GM18520 (cell line): ENCODE data around the gene PSD4.

Source experiments
- ATAC-seq: cut with Tn5 transposase; IDR thresholded peaks from one replicate; pipeline ENCODE4 v1.9.1; 2021; ENCODE audit not compliant: unreplicated experiment

Gene PSD4

GRCh38 chr2:113167115-113167932 is 6.4 kb upstream of the PSD4 start:
- ATAC-seq: no peak

GRCh38 chr2:113167962-113168340 is 5.8 kb upstream of the PSD4 start:
- ATAC-seq: no peak

- no peak for ATAC-seq
Observed at GRCh38 chr2:113169002-113169530, 4.7 kb upstream of the PSD4 start.

- ATAC-seq: no peak
Observed at GRCh38 chr2:113169586-113169985, 4.2 kb upstream of the PSD4 start.

GRCh38 chr2:113171334-113172075 is 2.3 kb upstream of the PSD4 start:
- ATAC-seq: no peak

GRCh38 chr2:113172721-113173541 is 840 bp upstream of the PSD4 start:
- ATAC-seq: no peak

GRCh38 chr2:113174376-113174750 is 592 bp downstream of the PSD4 start:
- no peak for ATAC-seq

GRCh38 chr2:113175042-113175628 is 1.4 kb downstream of the PSD4 start:
- peak; percentile 47 for ATAC-seq

- no peak for ATAC-seq
Observed at GRCh38 chr2:113175736-113176695, 2.2 kb downstream of the PSD4 start.

GRCh38 chr2:113176696-113177355 is 3.1 kb downstream of the PSD4 start:
- no peak for ATAC-seq

- ATAC-seq: no peak
Observed at GRCh38 chr2:113178069-113178746, 4.4 kb downstream of the PSD4 start.

GRCh38 chr2:113178891-113179290 is 5.1 kb downstream of the PSD4 start:
- ATAC-seq: no peak

- no peak for ATAC-seq
Observed at GRCh38 chr2:113179446-113180045, 5.8 kb downstream of the PSD4 start.

GRCh38 chr2:113180131-113180946 is 6.6 kb downstream of the PSD4 start:
- no peak for ATAC-seq

GRCh38 chr2:113181258-113182051 is 7.7 kb downstream of the PSD4 start:
- no peak for ATAC-seq

- no peak for ATAC-seq
Observed at GRCh38 chr2:113182471-113183260, 8.9 kb downstream of the PSD4 start.
